ENCODE data around the gene RRP9.

DNA sequence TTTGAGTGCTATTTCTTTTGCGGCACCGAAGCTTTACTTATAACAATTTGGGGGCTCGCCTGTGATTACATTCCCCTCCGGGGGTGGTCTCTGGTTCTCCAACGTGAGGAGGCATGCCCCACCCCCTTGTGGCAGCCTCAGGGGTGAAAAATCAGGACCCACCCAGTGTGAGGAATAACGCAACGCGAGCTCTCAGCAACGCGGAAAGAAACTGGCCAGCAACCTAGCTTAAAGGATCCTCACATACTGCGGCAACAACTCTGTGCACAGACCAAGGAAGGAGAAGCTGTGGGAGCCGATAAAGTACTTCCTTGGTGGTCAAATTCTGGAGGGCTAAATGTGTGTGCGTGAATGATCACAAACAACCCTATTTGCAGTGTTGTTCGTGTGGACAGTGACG lies 44.3 kb downstream of the RRP9 start:
- no peak for TF ChIP-seq ARNTL (CRISPR knock-in tag; IDR thresholded peaks at IDR 0.05; ENCODE audit: borderline replicate concordance, low read depth)
- no peak for TF ChIP-seq ZFP3 (CRISPR knock-in tag; IDR thresholded peaks at IDR 0.05)
- TF ChIP-seq, protein P1, sequence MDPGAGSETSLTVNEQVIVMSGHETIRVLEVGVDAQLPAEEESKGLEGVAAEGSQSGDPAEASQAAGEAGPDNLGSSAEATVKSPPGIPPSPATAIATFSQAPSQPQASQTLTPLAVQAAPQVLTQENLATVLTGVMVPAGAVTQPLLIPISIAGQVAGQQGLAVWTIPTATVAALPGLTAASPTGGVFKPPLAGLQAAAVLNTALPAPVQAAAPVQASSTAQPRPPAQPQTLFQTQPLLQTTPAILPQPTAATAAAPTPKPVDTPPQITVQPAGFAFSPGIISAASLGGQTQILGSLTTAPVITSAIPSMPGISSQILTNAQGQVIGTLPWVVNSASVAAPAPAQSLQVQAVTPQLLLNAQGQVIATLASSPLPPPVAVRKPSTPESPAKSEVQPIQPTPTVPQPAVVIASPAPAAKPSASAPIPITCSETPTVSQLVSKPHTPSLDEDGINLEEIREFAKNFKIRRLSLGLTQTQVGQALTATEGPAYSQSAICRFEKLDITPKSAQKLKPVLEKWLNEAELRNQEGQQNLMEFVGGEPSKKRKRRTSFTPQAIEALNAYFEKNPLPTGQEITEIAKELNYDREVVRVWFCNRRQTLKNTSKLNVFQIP (CRISPR knock-in tag; IDR thresholded peaks at IDR 0.05; ENCODE audit: borderline replicate concordance, low read depth), result no peak
- no peak for TF ChIP-seq TCF4 (CRISPR knock-in tag; IDR thresholded peaks at IDR 0.05; ENCODE audit: borderline replicate concordance)
- no peak for TF ChIP-seq ZC3H10 (CRISPR knock-in tag; IDR thresholded peaks at IDR 0.05)
- TF ChIP-seq, protein P2, sequence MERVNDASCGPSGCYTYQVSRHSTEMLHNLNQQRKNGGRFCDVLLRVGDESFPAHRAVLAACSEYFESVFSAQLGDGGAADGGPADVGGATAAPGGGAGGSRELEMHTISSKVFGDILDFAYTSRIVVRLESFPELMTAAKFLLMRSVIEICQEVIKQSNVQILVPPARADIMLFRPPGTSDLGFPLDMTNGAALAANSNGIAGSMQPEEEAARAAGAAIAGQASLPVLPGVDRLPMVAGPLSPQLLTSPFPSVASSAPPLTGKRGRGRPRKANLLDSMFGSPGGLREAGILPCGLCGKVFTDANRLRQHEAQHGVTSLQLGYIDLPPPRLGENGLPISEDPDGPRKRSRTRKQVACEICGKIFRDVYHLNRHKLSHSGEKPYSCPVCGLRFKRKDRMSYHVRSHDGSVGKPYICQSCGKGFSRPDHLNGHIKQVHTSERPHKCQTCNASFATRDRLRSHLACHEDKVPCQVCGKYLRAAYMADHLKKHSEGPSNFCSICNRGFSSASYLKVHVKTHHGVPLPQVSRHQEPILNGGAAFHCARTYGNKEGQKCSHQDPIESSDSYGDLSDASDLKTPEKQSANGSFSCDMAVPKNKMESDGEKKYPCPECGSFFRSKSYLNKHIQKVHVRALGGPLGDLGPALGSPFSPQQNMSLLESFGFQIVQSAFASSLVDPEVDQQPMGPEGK (CRISPR knock-in tag; IDR thresholded peaks at IDR 0.05; ENCODE audit: borderline replicate concordance), result no peak
- TF ChIP-seq ZFP30 (CRISPR knock-in tag; IDR thresholded peaks at IDR 0.05), result no peak
- TF ChIP-seq RARB (CRISPR knock-in tag; IDR thresholded peaks at IDR 0.05), result no peak
- no peak for TF ChIP-seq SNAI2 (CRISPR knock-in tag; IDR thresholded peaks at IDR 0.05)
- no peak for TF ChIP-seq BACH2 (CRISPR knock-in tag; IDR thresholded peaks at IDR 0.05; ENCODE audit: borderline replicate concordance)
